GM19463 (cell line): ENCODE measurements around the gene TRIO.

Experiments used
- ATAC-seq: cut with Tn5 transposase; IDR thresholded peaks from one replicate; pipeline ENCODE4 v1.9.1; 2021; ENCODE audit warnings: mild to moderate bottlenecking, moderate library complexity; ENCODE audit not compliant: unreplicated experiment

TRIO gene

DNA sequence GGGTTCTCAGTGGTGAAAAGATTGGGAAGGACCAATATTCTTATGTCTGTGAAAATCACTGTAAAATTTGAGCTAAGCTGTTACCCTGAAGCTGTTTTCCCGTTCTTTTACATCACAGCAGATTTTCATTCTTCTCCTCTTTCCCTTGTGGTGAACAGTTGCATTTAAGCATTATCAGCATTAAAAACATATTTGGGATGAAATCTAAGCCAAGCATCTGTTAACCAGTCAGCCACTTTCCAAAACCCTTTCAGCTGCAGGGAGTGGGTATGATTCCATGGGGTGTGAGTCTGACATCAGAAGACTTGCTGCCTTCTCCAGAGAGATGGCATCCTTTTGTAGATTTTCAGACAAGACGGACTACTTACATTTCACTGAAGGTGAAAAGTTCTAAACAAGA lies 97.2 kb downstream of the TRIO start:
- no peak for ATAC-seq

DNA sequence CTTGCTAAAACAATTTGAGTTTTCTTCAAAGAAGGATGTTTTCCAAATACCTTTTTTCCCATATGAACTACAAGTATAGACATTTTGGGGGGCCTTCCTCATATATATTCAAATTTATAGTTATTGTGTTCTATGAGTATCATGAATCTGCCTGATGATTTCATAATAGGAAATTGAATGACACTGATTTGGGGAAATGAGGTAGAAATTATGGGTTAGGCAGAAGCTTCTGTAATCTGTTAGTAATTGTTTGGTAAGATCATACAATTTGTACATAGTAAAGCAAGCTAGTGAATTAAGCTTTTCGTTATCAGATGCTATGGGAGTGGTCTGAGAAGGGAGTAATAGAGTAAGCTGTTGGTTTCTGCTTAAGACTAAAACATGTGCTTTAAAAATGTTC lies 98.0 kb downstream of the TRIO start:
- no peak for ATAC-seq

DNA sequence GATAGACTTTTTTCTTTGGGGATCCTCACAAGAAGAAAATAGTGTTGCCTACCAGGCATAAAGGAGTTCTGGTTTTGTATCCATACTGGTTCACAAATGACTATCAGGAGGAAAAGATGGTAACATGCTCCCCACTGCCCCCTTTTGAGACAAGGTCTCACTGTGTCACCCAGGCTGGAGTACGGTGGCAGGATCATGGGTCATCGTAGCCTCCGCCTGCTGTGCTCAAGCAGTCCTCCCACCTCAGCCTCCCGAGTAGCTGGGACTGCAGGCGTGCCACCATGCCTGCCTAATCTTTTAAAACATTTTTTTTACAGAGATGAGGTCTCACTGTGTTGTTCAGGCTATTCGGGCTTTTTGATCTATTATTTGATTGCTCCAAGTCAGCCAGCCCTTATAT lies 99.3 kb downstream of the TRIO start:
- no peak for ATAC-seq

DNA sequence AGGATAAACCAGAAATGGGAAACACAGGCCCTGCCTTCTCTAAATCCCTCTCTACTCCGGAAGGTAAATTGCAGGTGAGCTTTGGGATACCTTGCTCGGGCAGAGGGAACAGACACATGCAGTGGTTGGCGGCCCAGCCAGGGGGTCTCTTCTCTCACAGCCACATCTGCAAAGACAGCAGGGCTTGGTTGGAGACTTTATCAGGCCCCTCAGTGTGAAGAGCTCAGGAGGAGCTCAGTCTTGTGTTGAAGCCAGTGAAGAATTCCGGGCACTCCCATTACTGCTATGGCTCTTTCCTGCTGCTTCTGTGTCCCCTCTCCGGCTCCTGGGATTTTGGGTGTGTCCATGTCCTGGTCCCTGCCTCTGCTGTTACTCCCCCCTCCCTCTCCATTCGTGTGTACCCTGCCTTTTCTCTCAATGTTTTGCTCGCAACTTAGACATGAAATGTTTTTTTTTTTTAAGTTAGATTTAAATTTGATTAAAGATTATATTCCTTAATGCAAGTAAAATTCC lies 99.8 kb downstream of the TRIO start:
- ATAC-seq: no peak

DNA sequence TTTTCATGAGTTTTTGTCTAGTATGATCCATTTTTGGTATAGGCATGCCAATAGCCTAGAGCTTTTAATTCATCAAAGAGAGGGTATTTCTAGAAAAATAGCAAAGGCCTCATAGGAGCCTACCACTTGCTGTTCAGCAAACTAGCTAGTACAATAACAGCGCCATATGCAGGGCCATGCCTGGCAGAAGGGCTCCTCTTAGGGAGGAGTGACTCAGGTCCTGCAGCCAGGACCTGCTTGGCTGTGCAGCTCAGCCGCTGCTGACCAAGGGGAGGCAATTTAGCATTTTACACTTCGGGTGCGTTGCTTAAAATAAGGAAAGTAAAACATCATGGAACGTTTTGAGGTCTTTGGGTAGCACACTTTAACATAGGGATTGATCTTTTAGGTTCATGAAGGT lies 100.6 kb downstream of the TRIO start:
- ATAC-seq: no peak

DNA sequence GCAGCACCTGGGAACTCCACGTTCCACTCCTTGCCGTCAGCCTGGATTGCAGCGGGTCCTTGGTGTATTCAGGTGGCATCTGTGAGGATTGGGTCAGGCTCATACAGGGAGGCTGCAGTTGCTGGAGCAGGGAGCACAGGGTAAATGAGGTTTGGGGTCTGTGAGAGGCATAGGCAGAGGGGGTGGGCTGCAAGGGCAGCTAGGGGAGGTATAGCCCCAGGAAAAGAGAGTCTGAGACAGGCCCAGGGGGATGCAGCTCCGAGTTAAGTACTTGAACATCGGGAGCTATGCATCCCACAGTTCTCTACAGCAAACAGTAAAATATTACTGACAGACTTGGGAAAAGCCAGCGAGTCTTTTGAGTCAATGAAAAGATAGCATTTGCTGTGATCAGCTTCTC lies 101.6 kb downstream of the TRIO start:
- ATAC-seq: no peak

DNA sequence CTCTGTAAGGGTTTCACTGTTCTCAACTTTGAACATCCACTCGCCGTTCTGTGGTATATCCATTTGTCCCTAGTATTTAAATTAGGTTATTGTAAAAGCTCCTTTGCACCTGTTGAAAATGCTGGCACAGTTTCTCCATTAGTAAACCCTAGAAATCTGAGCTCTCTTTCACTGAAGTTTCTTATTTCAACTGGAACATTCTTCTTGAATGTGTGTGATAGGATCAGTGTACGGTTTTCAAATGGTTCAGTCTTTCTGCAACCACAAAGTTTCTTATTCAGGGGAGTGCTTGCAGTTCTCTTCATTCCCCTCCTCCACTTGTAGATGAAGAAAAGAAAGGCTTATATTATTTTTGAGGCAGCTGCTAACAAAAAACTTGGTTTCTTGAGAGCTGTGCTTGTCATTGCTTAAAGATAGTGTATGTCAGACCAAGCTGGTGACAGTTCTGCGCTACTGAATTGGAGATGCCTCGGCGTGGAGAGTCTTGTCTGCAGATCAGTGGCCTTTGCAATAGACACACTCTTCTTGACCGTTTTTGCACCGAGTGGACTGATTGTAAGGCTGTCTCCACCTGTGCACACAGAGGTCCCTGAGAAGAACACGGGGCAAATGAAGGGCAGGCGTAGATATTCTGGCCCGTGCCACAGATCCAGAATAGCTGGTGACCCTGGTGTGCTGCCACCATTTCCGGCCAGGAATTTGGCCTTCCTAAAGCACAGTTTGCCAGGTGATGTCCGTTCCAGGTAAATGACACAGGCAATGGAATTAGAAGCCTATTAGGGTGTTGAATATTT lies 102.2 kb downstream of the TRIO start:
- no peak for ATAC-seq

DNA sequence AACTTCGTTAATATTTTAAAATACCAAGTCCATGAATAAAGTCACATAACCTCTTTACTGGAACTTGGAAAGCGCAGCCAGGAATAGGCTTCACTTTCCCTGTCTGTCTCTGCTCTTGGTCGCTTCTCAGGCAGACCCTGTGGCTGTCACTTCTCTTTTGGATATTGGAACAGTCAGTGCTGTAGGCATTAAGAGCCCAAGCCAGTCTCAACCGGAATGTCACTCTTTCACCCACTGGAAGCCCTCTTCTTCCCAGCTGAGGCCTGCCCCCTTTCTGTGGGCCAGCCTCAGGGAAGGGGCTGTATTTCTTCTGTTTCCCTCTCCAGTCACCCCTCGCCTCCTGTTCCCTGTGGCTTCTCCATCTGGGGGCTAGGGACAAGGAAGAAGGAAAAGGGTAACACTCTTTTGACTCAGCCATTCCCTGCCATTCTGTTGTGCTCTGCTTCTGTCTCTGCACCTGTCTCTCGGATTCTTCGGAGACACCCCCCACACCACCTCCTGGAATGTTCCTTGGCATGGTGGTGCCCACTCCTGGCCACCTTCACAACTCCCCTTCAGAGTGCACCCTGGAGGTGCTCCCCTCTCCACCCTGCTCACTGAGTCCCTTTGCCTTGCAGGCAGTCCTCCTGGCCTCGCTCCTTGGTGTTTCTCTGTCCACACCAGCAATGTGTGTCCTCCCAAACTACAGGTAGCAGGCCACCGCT lies 103.4 kb downstream of the TRIO start:
- no peak for ATAC-seq

DNA sequence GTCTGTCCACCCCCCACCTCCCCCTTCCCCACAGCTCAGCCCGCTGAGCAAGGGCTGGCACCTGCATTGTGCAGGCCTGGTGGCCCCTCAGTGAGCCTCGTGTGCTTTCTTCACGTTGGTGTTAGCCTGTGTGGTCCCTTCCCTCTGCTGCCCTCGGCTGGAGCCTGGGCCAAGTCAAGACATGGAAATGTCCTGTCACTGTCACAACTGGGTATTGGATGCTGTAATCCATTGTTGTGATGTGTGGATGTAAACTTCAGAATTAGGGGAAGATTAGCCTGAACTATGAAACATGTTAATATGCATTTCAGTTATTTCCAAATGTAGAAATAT lies 103.9 kb downstream of the TRIO start:
- no peak for ATAC-seq

DNA sequence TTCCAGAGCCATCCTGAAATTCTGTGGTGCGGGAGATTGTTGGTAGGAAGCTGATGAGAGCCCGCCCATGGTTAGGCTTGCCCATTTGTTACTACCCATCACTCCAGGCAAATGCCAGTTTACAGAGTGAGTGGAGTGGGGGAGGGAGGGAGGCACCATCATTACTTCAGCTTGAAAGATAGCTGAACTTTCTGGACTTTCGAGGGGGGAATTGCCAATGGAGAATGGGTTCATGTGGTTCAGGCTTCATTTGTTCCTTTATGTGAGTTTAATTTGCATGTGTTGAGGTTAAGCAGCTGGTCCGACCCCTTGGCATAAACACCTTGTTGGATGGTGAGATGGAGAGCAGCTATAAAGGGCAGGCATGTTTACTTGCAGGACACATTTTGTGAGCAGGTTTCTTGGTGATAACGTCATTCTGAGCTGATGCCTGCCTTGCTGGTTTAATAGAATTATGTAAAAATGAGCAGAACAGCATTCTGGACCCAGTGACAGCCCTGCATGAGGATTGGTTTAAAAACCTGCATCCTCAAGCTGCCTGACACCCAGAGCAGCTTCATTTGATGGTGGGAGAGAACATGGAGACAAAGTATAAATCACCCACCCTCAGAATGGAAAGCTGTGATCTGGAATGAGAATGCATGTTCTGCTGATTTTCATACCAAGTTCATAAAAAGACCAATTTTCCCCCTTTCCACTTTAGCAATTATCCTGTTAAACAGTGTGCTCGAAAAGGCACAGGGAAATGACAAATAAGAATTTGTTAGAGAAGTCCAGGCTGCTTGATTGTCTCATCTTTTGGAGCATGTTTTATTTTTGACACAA lies 106.3 kb downstream of the TRIO start:
- no peak for ATAC-seq

DNA sequence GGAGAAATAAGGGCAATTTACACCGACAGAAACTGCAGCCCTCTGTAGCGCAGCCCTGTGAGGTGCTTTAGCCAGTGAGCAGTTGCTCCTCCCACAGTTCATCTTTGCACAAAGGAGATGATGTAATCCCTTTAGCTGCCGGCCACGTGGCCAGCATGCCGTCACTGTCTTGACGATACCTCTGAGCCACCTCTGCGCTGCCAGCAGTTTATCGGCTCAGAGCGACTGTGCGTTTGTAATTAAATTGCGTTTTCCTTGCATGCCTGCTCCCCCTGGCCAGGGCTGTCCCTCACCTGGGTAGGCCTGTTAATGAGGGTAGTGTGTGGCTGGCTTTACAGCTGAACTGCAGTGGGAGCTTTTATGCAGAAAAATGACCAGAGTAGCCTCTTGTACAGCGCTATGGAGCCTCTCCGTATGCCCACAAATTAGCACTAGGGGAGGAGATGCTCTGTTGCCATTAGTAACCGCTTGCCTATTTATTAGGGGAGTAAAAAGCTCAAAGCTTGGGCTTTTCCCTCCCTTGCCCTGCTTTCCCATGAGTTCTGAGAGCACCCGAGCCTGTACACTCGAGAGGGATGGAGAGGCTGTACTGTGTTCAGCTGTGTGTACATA lies 107.0 kb downstream of the TRIO start:
- ATAC-seq: peak; percentile 27

DNA sequence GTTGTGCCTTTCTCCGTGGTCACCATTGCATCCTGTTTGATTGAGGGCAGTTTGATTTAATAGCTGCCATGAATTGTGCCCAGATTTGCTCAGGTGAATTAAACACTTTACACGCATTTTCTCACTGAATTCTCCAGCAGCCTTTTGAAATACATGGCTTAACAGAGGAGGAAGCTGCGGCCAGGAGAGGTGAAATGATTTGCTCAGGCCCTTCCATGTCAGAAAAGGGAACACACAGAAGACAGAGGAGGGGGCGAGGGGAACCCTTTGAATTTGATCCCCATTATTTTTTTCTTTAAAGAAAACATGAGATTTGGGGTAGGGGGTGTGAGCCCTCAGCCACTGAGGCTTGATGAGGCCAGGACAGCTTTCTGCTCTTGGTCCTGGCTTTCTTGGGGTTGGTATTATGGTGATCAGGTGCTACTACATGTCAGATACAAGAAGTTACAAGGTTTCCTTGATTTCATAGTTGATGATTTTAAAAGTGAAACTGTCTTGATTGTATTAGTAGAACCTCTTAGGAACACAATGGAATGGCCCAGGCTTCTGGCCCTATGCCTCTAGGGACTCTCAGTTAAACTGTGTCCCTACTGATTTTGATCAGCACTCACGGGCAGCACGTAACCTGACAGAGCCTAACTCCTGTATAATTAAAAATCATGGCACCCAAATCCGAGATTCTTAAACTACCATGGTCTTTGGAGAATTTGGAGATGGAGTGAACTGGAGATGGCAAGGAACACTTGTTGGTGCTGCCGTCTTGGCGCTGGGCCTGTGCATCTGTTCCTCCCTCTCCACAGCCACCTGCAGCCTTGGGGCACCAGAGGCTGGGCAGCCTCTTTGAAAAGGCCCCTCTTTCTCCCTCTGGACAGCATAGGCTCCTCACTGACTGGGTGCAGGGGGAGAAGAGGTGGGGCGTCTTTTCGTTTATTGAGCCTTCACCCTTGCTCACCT lies 107.9 kb downstream of the TRIO start:
- ATAC-seq: peak; percentile 61

DNA sequence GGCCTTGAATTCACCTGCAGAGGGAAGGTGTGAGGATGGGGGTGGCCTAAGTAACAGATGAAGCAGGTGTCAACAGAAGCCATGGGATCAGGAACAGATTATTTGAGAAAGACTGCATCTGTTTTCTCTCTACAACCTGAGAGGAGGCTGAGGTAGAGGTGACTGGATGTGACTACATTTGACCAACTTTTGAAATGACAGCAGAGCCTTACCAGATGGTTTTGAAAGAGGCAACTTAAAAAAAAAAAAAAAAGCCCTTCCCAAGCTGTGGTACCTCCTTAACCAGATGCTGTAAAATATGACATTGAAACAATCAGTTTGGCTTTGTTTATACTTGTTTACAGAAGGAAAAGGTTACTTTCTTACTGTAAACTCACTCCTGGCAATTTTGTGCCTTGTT lies 108.6 kb downstream of the TRIO start:
- peak; percentile 36 for ATAC-seq

DNA sequence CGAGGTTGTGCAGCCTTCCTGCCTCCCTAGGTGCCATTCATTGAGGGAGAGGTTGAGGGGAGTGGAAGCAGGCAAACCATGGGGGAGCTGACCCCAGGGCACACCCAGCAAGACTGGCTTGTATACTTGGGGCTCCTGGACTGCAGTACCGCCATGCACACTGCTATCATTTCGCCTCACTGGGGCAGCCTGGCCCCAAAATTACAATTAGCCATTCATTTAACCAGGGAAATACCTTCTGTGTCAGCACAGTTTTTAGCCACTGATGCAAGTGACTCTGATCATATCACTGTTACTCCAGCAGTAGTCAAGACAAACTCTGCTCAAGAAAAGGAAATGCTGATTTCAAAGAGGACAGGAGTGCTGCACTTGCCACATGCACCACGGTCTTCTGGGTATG lies 109.7 kb downstream of the TRIO start:
- no peak for ATAC-seq

DNA sequence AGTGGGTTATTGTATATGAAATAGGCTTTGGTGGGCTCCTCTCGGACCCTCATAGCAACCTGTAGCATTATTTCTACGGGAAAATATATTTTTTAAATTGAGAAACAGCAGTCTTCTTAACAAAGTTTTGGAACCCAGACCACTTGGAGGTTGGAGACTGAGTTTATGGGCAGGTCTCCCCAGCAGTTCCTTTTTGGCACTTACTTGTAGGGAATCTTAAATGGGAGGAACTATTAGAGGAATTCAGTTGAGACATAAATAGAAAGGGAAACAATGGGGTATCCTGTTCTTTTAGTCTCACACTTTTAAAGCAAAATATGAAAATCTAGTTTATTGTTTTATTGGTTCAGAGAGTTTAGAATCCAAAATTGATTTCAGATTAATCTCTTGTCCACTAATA lies 111.5 kb downstream of the TRIO start:
- no peak for ATAC-seq

DNA sequence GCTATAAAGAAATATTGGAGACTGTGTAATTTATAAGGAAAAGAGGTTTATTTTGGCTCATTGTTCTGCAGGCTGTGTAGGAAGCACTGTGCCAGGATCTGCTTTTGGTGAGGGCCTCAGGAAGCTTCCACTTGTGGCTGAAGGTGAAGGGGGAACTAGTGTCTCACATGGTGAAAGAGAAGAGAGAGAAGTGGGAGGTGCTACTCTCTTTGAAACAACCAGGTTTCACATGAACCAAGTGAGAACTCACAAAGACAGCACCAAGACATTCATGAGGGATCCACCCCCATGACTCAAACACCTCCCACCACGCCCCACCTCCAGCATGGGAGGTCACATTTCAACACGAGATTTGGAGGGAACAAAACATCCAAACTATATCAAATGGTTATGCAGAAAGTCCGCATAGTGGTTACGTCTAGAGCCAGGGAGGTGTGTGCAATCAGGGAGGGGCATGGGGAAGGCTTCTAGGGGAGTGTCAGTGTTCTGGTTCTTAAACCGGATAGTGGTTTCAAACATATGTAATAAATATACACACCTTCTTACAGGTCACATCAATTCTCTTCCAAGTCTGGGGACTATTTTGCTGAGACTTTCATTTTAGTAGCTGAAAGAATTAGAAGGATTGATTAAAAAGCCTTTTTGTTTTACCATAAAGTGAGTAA lies 113.0 kb downstream of the TRIO start:
- no peak for ATAC-seq

DNA sequence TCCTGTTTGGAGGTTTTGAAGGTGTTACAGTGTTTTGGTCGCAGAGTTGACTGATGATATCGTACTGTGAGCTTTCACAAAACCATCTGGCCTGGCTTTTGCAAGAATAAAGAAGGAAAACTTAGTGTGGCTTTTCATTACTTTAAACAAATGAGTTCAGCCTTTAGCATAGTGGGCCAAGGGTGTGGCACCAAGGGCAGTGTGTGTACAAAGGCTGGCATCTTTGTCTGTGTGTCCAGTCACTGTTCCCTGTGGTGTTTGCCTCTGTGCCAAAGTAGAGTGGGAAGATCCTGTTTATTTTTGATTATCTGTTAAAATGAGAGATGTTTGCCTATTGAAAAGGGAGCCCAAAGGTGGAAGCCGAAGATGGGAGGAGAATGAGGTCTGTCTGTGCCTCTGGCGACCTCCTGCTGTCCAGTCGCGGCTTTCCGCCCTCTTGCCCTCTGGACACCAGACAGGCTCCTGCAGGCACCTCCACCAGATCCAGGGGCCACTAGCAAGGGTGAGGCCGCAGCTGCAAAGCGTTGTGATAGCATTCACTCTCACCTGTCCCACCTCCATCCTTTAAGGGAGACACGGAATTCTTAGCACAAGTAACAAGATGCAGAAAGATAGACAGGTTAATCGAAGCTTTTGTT lies 113.7 kb downstream of the TRIO start:
- ATAC-seq: no peak

DNA sequence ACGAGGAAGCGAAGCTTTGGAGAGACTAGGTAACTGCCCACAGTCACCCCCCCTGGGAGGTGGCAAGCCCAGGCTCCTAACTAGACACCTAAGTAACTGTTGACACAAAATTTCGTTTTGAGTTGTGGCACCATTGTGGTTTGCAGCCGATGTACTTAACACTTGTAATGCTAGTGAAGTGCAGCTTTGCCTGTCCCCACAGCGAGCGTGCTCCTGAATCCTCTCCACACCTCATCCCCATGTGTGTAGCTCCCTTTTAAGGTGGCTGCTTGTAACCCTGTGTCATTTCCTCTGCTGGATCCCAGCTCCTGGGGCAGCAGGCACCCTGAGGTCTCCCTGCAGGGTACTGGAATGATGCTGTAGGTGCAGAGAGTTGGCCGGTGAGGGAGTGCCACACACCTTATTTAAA lies 114.9 kb downstream of the TRIO start:
- peak; percentile 68 for ATAC-seq

DNA sequence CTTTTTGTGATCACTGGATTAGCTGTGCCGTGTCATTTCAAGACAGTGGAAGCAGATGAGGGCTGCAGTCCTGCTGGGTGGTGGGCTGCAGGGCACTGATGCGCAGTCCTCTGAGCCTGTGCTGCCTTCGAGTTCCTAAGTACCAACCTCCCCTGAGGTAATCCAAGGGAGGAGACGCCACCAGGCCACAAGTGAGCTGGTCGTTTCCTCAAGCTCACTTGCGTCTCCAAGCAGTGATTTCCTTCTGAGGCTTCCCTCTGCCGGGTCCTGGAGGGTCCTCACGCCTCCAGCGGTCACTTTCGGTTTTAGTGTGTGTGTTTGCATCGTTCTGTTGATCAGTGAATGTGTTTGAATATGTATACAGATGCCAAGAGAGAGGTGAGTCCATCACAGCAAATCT lies 115.7 kb downstream of the TRIO start:
- ATAC-seq: peak; percentile 39
